ENCODE results near the gene BATF3. TPM values are rescaled to one million over a fixed set of nuclear protein-coding genes. Genes with fewer than 3 reads are reported as not detected.

Gene BATF3
- total RNA-seq, 2 experiments from 2014 or later, result 109 to 130 TPM

DNA sequence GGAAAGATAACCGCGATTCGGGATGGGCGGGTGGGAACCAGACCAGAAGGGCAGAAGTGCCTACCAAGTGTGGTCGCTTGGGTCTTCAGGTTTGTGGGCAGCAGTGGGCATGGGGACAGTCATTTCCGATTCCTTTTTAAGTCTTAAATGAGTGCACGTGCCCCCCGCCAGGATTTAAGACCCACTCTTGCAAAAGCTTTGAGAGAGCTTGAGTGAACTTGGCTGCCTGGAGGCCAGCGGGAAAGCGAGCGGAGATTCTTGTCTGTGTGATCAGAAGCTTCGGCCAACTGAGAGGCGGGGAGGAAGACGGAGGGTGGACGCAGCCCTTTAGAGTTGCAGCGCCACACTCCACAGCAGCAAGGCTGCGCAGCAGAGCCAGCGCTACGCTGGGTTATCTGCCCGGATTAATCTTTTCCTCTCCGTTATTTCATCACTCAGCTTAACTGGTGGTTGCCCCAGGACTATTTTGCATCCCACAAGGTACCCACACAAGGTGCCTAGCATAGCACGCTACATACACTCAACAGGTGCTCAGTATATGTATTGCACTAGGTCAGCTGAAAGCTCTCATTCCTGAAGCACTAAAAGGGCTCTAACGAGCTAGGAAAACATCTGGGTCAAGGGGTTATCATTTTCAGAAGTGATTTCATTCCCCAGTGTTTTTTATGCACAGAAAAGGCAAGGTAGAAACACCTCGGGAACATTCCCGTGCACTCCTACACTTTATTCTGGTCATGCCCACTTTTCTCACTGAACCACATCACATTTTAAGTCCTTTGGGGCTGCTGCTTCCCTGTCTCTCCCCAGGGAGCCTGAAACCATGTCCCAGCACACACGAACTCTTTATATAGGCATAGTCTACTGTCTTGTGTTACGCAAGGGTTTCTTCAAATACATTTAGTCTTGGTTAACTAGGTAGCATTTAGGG is 1.5 kb upstream of the BATF3 start:
- ATAC-seq, result peak; percentile 17
- no peaks in the 10 kb centered on the region for H3K9me3 Mint-ChIP-seq (ENCODE audit: low read depth)
- CTCF ChIA-PET, result interaction anchor here (0.6 to 3.5 kb wide), 26 partner anchors 8 to 303 kb away, joined by 3 to 30 read pairs (median 4); partner anchors contain the start of genes NSL1 and TATDN3
- H3K4me1 Mint-ChIP-seq, result peaks cover 64% of the 10 kb centered on the region
- peaks cover 17% of the 10 kb centered on the region for H3K36me3 Mint-ChIP-seq
- no peaks in the 10 kb centered on the region for H3K27me3 Mint-ChIP-seq
- DNase-seq, result peak; percentile 60
- peak overlapping the region; percentile 88 for H3K27ac Mint-ChIP-seq
- peak overlapping the region; percentile 83 for H3K4me3 Mint-ChIP-seq

DNA sequence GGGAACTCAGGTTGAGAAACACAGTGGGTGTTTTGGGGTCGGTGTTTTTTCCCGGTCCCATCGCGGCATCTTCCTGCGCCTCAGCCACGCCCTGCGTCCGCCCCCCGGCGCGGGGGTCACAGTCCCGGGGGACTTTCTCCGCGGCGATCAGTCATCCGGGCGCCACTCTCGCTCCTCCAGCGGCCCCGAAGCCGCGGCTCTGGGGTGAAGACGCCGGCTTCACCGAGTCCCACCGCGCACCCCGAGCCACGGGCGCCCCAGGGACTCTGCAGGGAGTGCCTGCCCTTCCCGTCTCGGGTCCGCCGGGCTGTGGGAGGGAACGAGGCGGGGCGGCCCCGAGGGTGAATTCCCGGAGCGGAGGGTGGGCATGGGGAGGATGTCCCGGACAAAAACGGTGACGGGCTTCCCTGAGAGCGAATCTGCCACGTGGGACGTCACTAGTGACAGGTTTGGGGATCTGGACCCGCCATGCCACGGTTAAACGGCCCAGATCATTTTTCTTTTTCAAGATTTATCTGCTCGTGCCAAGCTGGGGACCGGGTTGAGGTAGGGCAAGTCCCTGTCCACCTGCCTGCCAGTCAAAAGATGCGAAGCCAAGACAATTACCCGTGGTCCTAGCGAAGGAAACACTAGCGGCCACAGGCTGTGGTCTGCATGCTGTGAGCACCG is 717 bp upstream of the BATF3 start:
- no peaks in the 10 kb centered on the region for H3K27me3 Mint-ChIP-seq
- peak; percentile 77 for DNase-seq
- H3K9me3 Mint-ChIP-seq (ENCODE audit: low read depth), result no peaks in the 10 kb centered on the region
- CTCF ChIA-PET, result interaction anchor here (1.1 to 3.5 kb wide), 14 partner anchors 16 to 223 kb away, joined by 3 to 30 read pairs (median 6); partner anchors contain the start of genes NSL1 and TATDN3
- ATAC-seq, result peak; percentile 34
- peak overlapping the region; percentile 83 for H3K4me3 Mint-ChIP-seq
- peaks cover 72% of the 10 kb centered on the region for H3K4me1 Mint-ChIP-seq
- peaks cover 25% of the 10 kb centered on the region for H3K36me3 Mint-ChIP-seq
- peak overlapping the region; percentile 88 for H3K27ac Mint-ChIP-seq

DNA sequence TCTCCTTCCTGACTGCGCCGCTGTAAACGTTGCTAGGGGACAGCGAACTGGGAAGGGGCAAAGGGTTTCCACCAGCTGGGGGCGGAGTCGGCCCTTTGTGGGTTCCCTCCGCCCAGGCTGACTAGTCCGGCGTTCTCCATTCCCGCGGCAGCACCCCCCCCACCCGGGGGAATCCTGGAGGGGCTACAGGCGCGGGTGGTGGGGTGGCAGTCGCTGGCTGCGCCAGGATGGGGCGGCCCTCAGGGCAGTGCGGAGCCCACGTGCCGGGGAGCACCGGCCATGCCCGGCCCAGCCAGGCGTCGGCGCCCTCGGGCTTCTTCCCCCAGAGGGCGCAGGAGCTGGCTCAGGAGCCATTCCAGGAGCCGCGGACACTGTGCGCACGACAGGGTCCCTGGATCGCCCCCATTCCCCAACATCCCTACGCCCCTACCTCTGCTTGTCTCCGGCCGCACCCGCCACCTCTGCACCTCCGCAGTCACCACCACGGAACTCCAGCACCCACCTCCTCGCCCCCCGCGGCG is 476 bp downstream of the BATF3 start:
- ATAC-seq, result peak; percentile 77
- Mint-ChIP-seq H3K27me3 (no peaks in the 10 kb centered on the region), H3K4me1 (peaks cover 75% of the 10 kb centered on the region), H3K27ac (peak overlapping the region; percentile 92), H3K9me3 (ENCODE audit: low read depth) (no peaks in the 10 kb centered on the region), H3K4me3 (peak overlapping the region; percentile 83), H3K36me3 (peaks cover 33% of the 10 kb centered on the region)
- peak; percentile 78 for DNase-seq
- CTCF ChIA-PET, result interaction anchor here (0.6 to 9.9 kb wide), 22 partner anchors 11 to 664 kb away, joined by 3 to 109 read pairs (median 4); partner anchors contain the start of genes DTL, INTS7, NSL1 and TATDN3

DNA sequence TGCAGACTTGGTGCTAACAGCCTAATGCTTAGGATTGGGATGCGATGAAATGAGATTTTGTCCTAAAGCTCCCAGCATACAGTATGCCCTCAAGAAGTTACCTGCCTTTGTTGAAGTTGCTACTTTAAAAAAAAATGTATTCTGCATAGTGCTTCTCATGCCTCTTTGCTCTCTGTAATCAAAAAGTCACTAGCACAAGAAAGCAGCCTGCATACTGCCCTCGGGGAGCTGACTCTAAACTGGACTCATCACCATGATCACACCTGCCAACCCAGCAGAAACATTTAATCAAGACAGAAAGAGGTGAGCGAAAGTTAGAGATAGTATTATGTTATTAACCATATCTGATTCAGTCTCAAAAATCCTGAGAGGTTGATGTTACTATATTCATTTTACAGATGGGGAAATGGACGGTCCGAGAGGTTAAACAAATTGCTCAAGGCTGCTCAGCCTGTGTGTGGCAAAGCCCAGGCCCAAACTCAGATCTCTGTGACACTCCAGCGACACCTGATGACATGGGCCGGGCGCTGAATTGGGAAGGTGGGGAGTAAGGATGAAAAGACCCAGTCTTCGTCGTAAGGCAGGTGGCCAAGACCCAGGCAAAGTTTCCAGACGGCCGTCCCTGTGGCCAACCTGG is 1.1 kb downstream of the BATF3 start:
- peaks cover 38% of the 10 kb centered on the region for H3K36me3 Mint-ChIP-seq
- H3K9me3 Mint-ChIP-seq (ENCODE audit: low read depth), result no peaks in the 10 kb centered on the region
- H3K27me3 Mint-ChIP-seq, result no peaks in the 10 kb centered on the region
- CTCF ChIA-PET, result interaction anchor here (0.6 to 9.9 kb wide), 27 partner anchors 10 to 663 kb away, joined by 3 to 109 read pairs (median 4); partner anchors contain the start of genes DTL, INTS7, NSL1 and TATDN3
- peak overlapping the region; percentile 83 for H3K4me3 Mint-ChIP-seq
- peak overlapping the region; percentile 90 for H3K27ac Mint-ChIP-seq
- ATAC-seq (no peak), DNase-seq (no peak)
- H3K4me1 Mint-ChIP-seq, result peaks cover 75% of the 10 kb centered on the region

DNA sequence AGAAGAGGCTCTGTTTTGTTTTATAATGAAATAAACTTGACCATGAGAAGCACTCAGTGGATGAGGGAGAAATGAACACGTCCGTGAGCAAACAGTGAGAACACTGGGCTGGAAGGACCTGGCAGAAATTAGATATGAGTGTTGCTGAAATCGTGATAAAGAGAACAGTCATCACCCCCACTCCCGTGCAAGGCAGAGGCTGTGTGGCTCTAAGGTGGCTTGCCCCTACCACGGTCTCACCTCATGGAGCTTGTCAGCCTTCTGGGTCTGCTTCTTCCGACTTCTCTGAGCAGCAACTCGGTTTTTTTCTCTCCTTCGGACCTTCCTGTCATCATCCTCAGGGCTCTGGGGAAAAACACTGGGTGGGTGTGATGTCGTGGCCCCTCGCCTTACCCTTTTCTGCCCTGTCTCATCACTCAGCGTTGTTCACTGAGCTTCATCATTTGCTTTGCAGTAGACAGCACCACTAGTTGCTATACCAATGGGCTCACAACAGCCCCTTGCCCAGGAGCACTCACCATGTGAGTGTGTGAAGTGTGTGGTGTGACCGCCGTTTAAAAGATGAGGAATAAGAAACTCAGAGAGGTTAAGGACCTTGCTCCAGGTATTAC is 2.8 kb downstream of the BATF3 start:
- DNase-seq (peak; percentile 68), ATAC-seq (no peak)
- peak overlapping the region; percentile 83 for H3K4me3 Mint-ChIP-seq
- CTCF ChIA-PET, result interaction anchor here (0.5 to 9.9 kb wide), 20 partner anchors 8 to 372 kb away, joined by 3 to 109 read pairs (median 6); no protein-coding TSS in a partner anchor
- H3K4me1 Mint-ChIP-seq, result peaks cover 70% of the 10 kb centered on the region
- peak overlapping the region; percentile 90 for H3K27ac Mint-ChIP-seq
- no peaks in the 10 kb centered on the region for H3K27me3 Mint-ChIP-seq
- H3K36me3 Mint-ChIP-seq, result peaks cover 48% of the 10 kb centered on the region
- H3K9me3 Mint-ChIP-seq (ENCODE audit: low read depth), result no peaks in the 10 kb centered on the region

DNA sequence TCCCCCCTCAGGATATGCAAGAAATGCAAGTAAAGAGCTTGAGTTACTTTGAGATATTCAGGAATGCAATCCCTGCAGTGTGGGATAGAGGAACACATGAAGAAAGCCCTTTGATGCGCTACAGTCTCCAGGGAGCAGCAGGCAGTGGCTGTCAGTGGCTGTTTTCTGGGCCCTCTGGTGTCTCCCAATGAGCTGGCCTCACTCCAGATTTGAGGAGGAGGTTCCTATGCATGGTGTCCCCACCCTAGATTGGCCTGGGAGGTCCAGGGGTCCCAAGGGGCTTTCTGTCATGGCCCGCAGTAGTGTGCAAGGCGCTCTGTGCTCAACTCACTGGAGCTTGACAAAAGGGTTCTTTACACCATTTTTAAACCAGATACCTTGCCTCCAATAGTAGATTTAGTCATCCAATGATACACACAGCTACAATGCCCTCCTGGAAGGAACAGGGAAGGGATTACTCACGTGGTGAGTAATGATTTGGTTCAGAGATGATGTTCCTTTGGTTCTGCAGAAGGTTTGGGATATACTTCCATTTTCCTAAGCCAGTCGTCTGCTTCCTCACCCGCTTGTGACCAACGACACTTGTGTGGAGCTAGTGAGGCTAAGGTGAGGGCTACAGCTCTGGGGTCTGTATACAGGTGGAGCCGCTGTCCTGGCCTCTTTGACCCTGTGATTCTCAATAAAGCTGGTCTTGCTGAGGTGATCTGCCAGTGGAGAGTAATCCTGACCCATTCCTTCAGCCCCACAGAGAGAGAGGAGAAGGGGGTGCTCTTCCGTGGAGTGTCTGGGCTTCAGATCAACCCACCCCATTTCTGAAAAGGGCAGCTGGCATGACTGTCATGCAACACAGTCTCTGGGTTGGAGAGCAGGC is 6.6 kb downstream of the BATF3 start:
- Mint-ChIP-seq H3K4me3 (no peak overlapping the region), H3K4me1 (peaks cover 53% of the 10 kb centered on the region), H3K9me3 (ENCODE audit: low read depth) (no peaks in the 10 kb centered on the region), H3K36me3 (peaks cover 52% of the 10 kb centered on the region), H3K27ac (peak overlapping the region; percentile 29), H3K27me3 (no peaks in the 10 kb centered on the region)
- DNase-seq, result peak; percentile 35
- CTCF ChIA-PET, result interaction anchor here (0.6 to 9.9 kb wide), 8 partner anchors 9 to 134 kb away, joined by 3 to 109 read pairs (median 3); no protein-coding TSS in a partner anchor
- no peak for ATAC-seq

DNA sequence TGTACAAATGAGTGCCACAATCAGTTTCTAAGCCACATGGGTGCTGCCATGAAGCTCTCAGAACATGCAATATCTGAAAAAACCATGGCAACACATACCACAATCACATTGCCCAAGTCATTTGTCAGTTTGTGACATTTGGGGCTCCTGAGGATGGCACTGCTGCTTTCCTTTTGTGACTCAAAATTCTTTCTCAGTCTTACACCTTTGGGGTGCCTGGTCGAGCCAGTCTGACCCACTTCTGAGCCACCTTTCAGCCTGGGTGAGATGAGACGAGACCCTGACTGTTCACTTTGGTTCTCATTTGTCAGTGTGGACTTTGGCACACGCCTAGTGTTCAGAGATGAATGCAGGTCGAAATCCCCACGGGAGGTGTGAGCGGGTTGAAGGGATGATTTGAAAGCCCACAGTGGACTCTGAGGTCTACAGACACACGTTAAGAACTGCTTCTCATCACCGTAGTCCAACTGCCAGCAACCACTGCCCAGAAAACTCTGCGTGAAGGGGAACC is 8.0 kb downstream of the BATF3 start:
- CTCF ChIA-PET, result interaction anchor here (0.6 to 9.9 kb wide), 5 partner anchors 6 to 214 kb away, joined by 3 to 109 read pairs (median 6); partner anchors contain the start of gene BATF3
- Mint-ChIP-seq H3K36me3 (peaks cover 50% of the 10 kb centered on the region), H3K9me3 (ENCODE audit: low read depth) (no peaks in the 10 kb centered on the region), H3K4me1 (peaks cover 50% of the 10 kb centered on the region), H3K27ac (no peak overlapping the region), H3K4me3 (no peak overlapping the region), H3K27me3 (no peaks in the 10 kb centered on the region)
- ATAC-seq (peak; percentile 88), DNase-seq (peak; percentile 78)

DNA sequence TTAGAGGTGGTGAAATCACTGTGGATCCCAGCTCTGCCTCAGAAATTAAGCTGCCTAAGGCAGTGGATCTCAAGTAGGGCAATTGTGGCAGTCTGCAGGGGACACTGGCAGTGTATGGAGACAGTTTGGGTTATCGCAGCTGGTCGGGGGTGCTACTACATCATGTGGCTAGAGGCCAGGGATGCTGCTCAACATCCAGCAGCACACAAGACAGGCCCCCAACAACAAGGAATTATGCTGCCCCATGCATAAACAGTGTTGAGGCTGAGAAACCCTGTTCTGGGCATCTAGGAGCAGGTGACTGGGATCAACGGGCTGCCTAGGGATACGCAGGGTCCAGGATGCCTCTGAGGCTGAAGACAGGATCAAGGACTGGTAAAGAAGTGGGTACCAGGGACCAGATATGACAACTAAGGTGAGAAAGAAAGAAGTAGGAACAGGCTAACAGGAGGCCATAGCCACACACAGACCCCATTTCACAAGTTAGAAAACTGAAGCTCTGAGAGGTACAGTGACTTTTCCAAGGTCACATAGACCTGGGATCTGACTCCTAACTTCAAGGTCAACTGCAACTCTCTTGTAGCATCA is 8.7 kb downstream of the BATF3 start:
- H3K4me1 Mint-ChIP-seq, result peaks cover 50% of the 10 kb centered on the region
- no peak overlapping the region for H3K4me3 Mint-ChIP-seq
- H3K27me3 Mint-ChIP-seq, result no peaks in the 10 kb centered on the region
- no peak for ATAC-seq
- DNase-seq, result peak; percentile 36
- H3K36me3 Mint-ChIP-seq, result peaks cover 47% of the 10 kb centered on the region
- CTCF ChIA-PET, result interaction anchor here (0.8 to 9.9 kb wide), 6 partner anchors 7 to 235 kb away, joined by 3 to 109 read pairs (median 5); partner anchors contain the start of gene BATF3
- H3K27ac Mint-ChIP-seq, result no peak overlapping the region
- H3K9me3 Mint-ChIP-seq (ENCODE audit: low read depth), result no peaks in the 10 kb centered on the region

DNA sequence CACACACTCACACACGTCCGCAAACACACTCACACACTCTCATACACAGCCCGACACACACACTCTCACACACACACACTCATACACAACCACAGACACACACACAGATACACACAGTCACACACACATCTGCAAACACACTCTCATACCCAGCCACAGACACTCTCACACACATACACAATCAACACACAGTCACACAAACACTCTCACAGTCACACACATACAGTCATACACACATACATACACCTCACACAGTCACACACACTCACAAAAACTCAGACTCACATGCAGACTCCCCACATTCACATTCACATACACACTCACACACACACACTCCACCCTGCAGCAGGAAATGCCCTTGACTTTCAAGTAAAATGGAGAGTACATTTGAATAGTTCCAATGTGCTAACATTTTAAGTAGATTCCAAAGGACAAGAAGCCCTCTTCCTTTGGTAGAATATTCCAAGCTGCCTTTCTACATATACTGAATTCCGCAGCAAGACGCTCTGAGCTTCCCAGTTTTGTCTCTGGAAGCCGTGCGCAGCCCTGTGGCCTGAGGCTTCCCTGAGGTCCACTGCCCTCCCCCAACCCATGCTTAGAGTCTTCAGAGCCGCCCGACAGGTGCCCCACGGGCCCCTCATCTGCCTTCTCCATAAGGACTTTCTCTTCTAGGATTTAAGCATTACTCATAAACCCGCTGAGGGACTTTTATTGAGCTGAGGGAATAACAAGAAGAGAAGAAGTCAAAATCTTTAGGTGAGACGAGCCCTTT is 9.7 kb downstream of the BATF3 start:
- Mint-ChIP-seq H3K36me3 (peaks cover 50% of the 10 kb centered on the region), H3K27ac (no peak overlapping the region)
- CTCF ChIA-PET, result interaction anchor here (0.8 to 9.9 kb wide), 8 partner anchors 8 to 306 kb away, joined by 3 to 109 read pairs (median 4); partner anchors contain the start of gene BATF3

DNA sequence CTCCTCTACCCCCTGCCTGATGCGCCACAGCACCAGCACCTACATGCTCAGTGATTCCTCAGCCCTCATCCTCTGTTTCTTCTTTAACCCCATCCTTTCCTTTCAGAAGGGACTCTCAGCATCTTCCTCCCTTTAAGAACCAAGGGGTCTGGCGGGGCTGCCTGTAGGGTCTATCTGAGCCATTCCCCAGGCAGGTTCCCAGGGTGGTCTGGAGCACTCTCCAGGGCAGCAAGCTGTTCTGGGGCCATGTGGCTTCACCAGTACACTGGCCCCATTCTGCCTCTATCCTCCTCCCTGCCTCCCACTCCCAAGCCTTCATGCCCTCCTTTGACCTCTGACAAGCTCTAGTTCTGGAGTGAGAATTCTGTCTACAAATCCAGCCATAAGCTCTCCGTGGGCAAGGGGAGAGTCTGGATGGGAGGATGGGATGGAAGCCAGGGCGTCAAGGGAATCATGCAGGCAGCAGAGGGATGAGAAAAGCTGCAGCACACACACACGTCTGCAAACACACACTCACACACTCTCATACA is 10.4 kb downstream of the BATF3 start:
- CTCF ChIA-PET, result interaction anchor here (1.3 to 6.1 kb wide), 3 partner anchors 9 to 19 kb away, joined by 3 to 24 read pairs (median 5); partner anchors contain the start of gene BATF3
- Mint-ChIP-seq H3K4me1 (peaks cover 53% of the 10 kb centered on the region), H3K27me3 (no peaks in the 10 kb centered on the region), H3K27ac (no peak overlapping the region), H3K4me3 (no peak overlapping the region), H3K9me3 (ENCODE audit: low read depth) (no peaks in the 10 kb centered on the region), H3K36me3 (peaks cover 46% of the 10 kb centered on the region)
- no peak for ATAC-seq
- DNase-seq, result no peak

More for the DNA sequence above, 9.7 kb downstream of the BATF3 start:
- H3K4me3 Mint-ChIP-seq, result no peak overlapping the region
- H3K27me3 Mint-ChIP-seq, result no peaks in the 10 kb centered on the region
- H3K4me1 Mint-ChIP-seq, result peaks cover 53% of the 10 kb centered on the region
- ATAC-seq (no peak), DNase-seq (no peak)
- H3K9me3 Mint-ChIP-seq (ENCODE audit: low read depth), result no peaks in the 10 kb centered on the region
